Smooth muscle cell of the brain vasculature (primary cell): ENCODE results near the gene CDK14.
"Not testable (repeated sequence)": the region's sequence is repeated elsewhere in the genome, so short reads cannot be mapped to it uniquely, and the experiment has no call there.

Experiments
- DNase-seq: peaks from one replicate; pipeline ENCODE4 v3.0.0-alpha.2; 2012; ENCODE audit warnings: low read depth, low spot score

The CDK14 gene

DNA sequence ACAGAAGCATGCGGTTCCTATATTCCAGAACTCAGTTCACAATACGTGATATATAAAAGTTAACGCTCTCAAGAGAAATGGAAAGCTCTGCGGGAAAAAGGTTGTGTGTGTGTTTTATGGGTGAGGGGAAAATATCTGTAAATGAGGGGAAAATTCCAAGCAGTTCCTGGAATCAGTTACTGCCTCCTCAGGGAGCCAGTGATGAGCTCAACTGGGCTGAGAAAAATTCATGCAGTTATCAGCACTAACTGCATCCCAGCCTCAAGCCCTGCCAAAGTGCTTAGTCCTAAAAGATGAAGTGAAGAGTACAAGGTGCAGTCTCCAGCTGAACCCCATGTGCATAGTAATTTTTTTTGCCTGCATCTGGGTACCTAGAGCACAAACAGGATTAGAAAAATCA is 191.9 kb downstream of the CDK14 start:
- DNase-seq: no peak

DNA sequence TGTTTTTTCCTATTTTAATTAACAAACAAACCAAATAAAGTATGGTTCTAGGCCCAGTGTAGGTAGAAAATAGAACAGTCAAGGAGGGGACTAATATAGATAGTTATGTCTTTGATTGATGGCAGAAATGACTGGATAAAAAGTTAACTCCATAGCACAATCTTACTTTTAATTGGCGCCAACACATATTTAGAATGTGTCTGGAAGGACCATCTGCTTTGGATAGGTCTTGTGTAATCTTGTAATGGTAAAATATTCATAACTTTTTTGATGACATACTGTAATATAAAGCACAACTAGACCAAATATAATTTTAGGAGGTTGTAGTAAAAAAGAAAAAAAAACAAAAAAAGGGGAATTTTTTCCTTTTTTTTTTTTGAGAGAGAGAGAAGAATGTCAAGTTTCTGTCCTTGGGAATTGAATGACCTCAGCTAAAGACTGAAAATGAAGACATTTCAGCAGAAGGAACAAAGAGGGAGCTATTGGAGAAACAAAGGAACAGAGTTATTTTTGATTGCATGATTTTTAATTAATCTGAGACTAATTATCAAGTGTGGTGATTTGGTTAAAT is 193.7 kb downstream of the CDK14 start:
- DNase-seq: no peak

DNA sequence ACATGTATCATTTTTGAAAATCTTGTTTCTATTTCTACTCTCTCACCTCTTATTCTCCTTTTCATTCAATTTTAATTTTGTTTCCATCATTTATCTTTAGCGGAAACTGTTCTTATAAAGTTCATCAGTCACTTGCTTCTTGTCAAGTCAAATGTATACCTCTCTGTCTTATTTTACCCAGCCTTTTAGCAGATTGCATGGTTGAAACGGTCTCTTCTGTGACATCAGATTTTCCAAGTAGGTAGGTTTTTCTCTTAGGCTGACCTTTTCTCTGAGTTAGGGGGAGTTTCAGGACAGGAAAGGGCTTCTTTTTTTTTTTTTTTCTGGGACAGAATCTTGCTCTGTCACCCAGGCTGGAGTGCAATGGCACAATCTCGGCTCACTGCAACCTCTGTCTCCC is 195.5 kb downstream of the CDK14 start:
- no peak for DNase-seq

DNA sequence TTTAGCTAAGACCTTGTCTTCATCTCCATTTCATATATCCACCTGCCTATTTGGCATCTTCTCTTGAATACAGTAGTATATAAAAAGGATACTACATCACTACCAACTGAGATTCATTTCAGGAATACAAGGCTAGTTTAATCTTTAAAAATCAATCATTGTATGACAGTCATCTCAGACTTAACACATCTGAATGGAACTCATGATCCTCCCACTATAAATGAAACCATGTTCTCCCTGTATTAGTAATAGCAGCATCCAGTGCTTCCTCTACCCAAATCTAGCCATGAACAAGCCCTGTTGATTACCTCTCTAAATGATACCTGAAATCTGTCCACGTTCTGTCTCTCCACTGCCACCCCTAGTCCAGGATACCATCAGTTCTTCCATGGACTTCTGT is 196.2 kb downstream of the CDK14 start:
- DNase-seq: no peak

DNA sequence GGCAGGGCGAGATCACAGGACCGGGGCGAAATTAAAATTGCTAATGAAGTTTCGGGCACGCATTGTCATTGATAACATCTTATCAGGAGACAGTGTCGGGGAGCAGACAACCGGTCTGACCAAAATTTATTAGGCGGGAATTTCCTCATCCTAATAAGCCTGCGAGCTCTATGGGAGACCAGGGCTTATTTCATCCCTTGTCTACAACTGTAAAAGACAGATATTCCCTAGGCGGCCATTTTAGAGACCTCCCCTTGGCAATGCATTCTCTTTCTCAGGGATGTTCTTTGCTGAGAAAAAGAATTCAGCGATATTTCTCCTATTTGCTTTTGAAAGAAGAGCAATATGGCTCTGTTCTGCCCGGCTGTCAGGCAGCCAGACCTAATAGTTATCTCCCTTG is 198.1 kb downstream of the CDK14 start:
- not testable (repeated sequence) for DNase-seq

DNA sequence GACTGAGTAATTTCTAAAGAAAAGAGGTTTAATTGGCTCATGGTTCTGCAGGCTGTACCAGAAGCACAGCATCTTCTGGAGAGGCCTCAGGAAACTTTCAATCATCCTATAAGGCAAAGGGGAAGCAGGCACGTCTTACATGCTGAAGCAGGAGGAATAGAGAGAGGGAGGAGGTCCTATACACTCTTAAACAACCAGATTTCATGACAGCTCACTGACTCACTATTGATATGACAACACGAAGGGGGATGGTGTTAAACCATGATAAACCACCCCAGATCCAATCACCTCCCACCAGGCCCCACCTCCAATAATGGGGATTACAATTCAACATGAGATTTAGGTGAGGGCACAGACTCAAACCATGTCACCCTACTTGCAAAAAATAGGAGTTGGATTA is 201.5 kb downstream of the CDK14 start:
- no peak for DNase-seq

DNA sequence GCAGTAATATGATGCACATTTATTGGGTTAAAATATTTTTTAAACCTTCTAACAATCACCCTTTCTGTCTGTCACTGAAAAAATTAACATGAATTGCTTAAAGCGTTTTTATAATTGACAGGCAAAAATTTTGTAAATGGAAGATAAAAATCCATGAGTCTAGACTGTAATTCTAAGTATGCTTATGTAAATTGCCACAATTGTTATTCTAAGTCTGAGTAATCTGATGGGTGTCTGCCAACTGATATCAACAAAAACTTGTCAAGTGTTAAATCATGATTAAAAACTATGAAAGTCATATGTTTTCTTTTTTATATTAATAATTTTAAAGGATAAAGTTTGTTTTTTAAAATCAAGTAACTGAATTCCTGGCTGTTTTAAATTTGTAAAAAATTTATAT is 208.2 kb downstream of the CDK14 start:
- DNase-seq: no peak

DNA sequence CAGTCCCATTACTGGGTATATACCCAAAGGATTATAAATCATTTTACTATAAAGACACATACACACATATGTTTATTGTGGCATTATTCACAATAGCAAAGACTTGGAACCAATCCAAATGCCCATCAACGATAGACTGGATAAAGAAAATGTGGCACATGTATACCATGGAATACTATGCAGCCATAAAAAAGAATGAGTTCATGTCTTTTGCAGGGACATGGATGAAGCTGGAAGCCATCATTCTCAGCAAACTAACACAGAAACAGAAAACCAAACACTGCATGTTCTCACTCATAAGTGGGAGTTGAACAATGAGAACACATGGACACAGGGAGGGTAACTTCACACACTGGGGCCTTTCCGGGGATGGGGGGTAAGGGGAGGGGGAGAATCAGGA is 219.4 kb downstream of the CDK14 start:
- DNase-seq: not testable (repeated sequence)

DNA sequence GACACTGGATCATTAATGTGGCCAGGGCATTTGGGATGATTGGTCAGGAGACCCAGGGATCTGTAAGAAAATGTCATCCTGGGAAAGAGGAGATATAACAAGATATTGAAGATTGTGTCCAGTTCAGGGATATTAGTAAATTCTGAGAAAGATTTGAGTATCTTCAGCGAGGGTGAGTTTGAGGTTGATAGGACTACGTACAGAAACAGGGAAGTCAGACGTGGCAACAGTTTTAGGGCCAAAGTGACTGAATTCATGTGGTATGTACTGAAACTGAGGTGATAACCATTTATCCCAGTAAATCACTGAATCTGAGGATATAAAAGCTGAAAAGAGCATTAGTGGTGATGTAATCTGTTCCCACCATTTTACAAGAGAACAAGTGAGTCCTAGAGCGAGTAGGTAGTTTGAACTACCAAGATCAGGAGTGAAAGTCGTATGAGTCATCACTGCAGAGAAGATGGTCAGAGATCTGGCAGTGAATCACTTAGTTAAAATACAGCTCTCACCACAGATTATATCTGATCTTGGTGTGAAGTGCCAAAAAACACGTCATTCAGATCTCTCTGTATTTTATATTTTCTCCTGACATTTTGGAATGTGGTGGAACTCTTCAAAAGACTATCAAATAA is 220.5 kb downstream of the CDK14 start:
- DNase-seq: peak; percentile 65

DNA sequence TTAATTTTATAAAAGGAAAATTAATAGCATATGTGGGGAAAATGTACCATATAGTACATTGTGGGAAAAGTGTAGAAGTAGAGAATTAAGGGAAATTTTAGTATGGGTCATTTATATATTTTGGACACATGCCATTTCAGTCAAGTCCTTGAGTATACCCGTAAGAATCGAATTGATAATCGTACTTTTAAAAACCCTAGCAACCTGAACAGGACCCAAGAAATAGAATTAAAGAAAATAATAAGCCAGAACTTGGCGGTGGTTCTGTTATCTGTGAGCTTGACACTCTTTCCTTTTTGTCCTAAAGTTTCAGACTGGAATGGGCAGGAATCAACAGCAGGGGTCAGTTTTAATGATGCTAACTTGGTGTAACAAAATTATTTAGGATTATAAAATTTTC is 221.0 kb downstream of the CDK14 start:
- no peak for DNase-seq

DNA sequence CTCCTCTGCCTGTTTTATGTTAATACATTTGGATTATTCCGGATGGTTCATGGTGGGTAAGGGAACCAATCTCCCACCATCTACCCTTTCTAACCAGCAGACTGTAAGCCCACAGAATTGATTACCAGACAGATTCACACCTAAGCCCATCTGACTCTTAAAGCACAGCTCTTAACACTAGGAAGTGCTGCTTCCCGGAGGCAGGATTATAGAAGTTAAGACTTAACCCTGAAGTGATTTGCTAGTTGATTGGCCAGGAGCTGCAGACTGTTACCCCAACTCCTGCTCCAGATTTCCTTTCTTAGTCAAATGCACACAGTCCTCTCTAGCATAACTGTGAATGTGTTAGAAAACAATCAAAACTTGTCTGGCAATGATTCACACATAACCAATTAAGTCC is 221.7 kb downstream of the CDK14 start:
- DNase-seq: no peak

DNA sequence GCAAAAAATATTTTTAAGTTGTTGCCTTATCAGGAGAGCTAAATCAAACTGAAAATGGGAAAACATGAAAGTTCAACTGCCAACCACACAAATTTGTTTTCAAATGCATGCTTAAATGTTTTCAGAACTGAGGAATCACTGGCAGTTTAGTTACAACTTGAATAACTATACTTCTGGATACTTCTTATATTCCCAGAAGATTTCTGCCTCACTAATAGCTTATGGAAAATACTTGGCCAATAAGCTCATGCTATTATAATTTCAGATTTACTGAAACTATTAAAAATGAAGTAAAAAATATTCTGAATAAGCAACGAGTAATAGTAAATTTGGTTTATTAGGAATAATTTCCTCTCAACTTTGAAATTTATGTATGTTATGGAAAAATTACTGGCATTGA is 222.2 kb downstream of the CDK14 start:
- DNase-seq: no peak

DNA sequence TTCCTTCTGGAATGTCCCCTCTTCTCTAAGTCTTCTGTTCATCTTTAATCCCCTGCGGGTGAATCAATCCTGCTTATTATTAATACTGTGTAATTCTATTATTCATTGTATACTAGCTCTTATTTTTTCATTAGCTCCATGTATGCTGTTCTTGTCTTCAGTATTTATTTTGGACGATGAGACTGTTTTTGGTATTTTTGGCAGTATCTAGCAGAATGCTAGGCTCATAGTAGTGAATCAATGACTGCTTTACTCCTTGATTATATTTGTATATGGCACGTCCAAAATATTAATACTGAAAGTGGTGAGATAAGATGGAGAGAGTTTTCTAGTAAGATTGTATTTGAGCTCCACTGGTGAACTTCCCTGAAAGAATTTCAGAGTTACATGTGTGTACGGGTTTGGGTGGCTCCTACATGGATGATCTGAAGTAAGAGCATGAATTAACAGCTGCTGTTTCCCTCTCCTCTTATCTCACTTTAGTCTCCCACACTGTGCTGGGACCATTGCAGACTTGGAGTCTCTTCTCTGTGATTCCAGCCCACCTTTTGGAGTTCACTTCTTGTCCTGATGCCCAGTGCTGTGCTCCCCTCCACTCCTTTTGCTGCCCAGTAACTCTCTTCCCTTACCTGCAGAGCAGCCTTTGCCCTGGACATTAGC is 226.0 kb downstream of the CDK14 start:
- no peak for DNase-seq

DNA sequence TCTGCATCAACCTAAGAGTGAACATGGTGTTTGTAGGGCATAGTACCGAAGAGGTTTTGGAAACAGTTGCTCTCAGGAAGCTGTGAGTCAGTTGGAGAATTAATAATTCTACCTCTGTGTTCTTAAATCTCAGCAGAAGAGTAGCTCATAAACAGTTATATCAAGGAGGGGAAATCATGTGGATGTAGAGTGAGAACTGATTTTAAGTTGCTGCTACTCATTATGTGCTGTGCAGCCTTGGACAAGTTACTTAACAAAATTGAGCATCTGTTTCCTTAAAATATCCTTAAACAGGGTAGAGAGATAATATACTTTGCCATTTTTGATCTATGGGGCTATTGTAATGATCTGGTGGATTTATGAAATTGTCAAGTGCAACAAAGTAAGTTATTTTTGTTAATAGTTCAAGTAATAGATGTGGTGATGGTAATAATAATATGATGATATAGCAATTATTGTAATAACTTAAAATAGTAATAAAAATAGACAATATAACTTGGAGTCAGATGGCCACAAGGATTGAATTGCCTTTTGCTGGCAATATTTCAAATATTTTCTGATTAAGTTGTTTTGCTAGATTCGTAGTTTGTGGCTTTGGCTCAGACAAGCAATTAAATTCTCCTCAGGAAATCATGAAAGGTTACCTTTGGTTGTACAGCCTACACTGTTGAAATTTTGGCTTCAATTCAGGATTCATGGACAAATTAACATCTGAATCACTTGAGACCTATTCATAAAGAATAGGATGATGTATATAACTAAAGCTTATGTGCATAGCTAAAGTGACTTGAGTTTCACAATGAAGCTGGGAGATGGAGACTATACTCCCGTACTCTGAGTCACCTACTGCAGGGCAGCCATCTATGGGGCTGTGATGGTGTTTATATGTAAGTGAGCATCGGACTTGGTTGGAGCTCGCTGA is 228.5 kb downstream of the CDK14 start:
- DNase-seq: no peak

DNA sequence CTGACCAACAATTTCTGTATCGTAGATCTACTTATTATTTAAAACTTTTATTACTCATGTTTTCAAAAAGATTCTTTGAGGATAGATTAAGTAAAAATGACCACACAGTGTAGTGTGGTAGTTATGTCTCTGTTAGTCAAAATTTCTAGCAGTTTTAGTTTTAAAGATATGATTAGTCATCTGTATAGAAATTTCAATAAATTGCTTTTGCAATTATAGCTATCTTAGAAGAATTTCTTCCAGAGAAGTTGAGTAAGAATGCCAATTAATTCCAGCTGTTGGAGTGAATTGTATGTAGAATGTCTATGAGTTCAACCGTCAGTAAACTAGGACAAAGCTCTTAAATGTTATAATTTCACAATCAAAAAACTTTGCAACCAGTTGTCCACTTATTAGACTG is 229.7 kb downstream of the CDK14 start:
- DNase-seq: no peak

DNA sequence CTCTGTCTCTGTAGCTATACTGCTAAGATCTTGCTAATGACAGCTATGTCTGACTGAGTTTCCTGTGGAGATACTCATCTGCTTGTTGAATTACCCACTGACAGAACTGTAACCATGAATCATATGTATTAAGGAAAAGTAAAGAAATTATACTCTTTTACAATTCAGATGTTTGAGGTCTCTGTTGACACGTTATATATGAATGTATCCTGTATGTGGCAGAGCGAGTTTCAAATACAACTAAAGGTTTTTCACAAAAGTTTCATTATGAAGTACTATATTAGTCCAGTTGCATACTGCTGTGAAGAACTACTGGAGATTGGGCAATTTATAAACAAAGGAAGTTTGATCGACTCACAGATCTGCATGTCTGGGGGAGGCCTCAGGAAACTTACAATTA is 232.5 kb downstream of the CDK14 start:
- DNase-seq: no peak

DNA sequence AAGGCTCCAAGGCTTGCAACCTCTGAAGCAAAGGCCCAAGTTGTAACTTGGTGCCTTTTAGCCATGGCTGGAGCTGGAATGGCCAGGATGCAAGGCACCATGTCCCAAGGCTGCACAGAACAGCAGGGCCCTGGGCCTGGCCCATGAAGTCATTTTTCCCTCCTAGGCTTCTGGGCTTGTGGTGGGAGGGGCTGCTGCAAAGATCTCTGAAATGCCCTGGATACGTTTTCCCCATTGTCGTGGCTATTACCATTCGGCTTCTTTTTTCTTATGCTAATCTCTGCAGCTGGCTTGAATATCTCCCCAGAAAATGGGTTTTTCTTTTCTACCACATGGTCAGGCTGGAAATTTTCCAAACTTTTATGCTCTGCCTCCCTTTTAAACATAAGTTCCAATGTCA is 234.2 kb downstream of the CDK14 start:
- DNase-seq: no peak

DNA sequence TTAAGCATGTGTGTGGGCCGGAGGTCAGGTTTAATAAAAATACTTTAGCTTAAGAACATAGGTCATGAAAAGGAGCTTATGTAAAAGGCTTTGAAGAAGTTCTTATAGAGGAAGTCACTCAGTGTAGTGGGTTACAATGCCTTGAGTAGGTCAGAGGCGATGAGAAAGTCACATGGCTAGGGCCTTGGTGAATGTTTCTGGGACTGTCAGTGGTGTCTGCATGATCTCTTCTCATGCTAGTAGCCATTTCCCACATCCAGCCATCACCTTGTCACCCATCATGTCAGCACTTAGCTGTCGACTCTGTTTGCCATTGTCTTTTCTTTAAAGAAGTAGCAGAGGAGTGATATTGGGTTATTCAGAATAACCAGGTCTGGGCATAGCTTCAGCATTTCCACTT is 236.6 kb downstream of the CDK14 start:
- no peak for DNase-seq

DNA sequence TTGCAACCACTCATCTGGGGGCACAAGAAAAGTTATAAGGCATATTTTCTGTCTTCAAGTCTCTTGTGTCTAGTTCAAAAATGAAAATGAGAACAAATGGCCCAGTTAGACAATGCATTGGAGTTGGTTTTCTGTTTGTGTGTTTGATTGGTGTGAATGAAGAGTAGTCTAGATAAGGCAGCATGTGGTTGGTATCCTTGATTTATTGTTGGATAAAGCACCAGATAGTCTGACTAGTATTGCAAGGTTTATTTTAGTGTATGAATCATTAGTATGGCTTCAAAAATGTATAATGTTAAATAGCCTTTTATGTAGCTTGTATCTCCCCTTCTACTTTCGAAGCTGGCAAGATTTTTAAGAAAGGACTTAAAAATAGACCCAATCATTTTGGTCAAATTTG is 237.3 kb downstream of the CDK14 start:
- DNase-seq: no peak

DNA sequence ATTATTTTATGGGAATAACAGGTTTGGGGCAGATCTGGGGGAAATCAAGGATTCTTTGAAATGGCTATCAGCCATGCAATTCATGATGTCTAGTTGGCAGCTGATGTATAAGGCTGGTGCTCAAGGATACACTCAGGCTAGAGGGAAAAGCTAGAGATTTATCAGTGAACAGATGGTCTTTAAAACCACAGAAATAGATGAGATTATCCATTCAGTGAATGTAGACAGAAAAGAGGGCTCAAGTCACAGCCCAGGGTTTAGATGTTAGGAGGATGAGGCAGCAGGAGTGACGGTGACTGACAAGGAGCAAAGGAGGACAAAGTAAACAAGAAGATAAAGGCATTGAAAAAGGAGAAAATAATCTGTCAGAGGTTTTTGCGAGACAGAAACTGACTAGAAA is 238.7 kb downstream of the CDK14 start:
- DNase-seq: no peak

DNA sequence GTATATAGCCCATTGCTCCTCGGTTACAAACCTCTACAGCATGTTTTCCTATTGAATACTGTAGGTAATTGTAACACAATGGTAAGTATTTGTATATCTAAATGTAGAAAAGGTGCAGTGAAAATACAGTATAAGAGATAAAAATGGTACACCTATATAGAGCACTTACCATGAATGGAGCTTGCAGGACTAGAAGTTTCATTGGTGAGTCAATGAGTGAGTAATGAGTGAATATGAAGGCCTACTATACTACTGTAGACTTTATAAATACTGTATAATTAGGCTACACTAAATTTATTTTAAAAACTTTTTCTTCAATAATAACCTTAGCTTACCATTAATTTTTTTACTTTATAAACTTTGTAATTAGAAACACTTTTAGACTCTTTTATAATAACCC is 239.7 kb downstream of the CDK14 start:
- DNase-seq: no peak

DNA sequence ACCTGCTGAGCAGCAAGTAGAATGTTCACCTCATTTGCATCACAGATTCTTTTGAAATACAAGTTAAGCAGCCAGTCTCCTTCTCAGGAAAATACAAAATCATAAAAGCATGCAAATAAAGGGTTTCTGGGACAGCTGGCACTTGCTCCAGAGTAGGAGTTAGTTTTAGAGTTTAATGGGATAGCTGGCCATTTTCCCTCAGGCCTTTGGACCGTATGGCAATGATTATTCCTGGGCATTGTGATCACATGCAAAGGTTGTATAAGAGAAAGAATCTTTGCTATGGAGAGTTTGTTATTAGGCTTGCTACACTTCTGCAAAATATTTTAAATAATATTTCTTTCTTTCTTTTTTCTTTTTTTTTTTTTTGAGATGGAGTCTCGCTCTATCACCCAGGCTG is 240.8 kb downstream of the CDK14 start:
- no peak for DNase-seq
